Breast epithelium (tissue), 3 donors: ENCODE results near the gene SQSTM1.

Source experiments
- POLR2A ChIP-seq: fragments of 450-650 bp; IDR thresholded peaks from one replicate; pipeline ENCODE4 v1.6.1; 2016; ENCODE audit warnings: antibody characterized with exemption, mild to moderate bottlenecking, moderate library complexity
- POLR2AphosphoS5 ChIP-seq, 3 donors: sonication (generic); formaldehyde crosslinking; IDR thresholded peaks; one replicate each; pipeline ENCODE4 v1.6.1; 2017; ENCODE audit warnings: antibody characterized with exemption in 3 of 3
- TF ChIP-seq, protein P1 (sequence below), 3 donors: fragments of 450-650 bp; IDR thresholded peaks; one replicate each; pipeline ENCODE4 v1.5.1; 2016 to 2017; ENCODE audit warnings: antibody characterized with exemption in 3 of 3, mild to moderate bottlenecking in 3 of 3, moderate library complexity in 3 of 3

DNA sequence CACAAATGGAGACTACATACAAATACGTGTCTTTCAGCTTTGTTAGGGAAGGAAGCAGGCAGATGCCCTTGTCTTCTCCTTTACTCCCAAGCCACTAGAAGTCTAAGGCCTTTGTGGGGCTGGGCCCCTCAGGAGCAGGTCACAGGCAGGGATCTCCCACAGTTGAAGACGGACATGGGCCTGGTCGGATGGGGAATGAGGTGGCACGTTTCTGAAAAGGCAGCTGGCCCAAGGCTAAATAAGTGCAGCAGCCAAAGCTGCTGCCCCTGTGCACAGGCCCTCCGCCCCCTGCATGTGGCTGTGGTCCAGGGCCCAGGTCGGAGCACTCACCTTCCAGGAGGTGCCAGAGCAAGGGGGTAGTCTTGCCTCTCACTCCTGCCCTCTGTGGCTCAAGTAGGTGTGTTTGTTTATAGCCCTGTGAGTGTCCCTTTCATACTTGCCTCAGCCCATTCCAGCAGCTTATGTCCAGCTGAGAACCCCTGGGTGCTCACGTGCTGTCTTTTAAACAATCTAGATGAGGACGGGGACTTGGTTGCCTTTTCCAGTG lies 1.8 kb downstream of the SQSTM1 start:
- TF ChIP-seq, protein P1, sequence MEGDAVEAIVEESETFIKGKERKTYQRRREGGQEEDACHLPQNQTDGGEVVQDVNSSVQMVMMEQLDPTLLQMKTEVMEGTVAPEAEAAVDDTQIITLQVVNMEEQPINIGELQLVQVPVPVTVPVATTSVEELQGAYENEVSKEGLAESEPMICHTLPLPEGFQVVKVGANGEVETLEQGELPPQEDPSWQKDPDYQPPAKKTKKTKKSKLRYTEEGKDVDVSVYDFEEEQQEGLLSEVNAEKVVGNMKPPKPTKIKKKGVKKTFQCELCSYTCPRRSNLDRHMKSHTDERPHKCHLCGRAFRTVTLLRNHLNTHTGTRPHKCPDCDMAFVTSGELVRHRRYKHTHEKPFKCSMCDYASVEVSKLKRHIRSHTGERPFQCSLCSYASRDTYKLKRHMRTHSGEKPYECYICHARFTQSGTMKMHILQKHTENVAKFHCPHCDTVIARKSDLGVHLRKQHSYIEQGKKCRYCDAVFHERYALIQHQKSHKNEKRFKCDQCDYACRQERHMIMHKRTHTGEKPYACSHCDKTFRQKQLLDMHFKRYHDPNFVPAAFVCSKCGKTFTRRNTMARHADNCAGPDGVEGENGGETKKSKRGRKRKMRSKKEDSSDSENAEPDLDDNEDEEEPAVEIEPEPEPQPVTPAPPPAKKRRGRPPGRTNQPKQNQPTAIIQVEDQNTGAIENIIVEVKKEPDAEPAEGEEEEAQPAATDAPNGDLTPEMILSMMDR (IDR thresholded peaks at IDR 0.05): no peak
- no peak for TF ChIP-seq POLR2A
- peak in 1 of 3 donors; percentile 9 for TF ChIP-seq POLR2AphosphoS5 (IDR thresholded peaks at IDR 0.05)
